Activated CD8-positive, alpha-beta memory T cell treated with anti-CD3 and anti-CD28 coated beads for 48 hours (primary cell): Measurements from ENCODE around the gene ARID1B.

Experiments used
- DNase-seq, 3 experiments: peaks; one replicate each; pipeline ENCODE4 v3.0.0-alpha.2; 2020; ENCODE audit warnings: low read depth in 2 of 3, low spot score in 2 of 3

ARID1B gene

DNA sequence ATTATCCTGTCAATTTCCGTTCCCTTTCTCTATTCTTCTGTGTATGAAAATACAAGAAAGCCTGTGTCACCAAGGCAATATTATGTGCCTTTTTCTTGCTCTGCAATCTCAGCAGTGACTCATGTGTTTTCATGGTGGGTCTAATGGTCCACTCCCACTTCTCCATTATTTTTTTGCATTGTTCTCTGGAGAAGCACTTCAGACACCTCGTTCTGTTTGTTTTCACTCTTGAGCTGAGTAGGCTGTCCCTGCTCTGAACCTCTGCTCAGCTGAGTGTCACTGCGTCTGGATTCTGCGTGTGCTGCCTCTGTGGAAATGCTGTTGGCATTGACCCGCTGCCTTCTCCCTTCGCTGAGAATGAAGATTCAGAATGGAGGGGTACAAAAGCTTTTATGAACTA is 315.6 kb downstream of the ARID1B start:
- no peak for DNase-seq

DNA sequence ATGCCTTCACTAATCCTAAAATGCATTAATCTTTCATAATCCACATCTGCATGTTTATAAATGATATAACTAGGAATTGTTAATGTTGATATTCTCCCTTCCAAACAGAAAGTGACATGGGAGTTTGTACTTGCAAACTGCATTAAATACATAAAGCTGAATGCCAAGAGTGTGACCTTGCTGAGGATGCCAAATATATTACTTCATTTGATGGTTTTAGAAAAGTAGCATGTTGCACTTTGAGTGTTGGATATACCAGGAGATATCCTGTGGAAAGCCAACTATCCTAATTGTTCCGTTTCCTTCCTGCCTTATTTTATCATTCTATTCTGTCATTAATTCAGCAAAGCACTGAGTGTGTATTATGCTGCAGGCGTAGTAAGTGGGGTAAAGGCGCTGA is 316.4 kb downstream of the ARID1B start:
- DNase-seq = no peak

DNA sequence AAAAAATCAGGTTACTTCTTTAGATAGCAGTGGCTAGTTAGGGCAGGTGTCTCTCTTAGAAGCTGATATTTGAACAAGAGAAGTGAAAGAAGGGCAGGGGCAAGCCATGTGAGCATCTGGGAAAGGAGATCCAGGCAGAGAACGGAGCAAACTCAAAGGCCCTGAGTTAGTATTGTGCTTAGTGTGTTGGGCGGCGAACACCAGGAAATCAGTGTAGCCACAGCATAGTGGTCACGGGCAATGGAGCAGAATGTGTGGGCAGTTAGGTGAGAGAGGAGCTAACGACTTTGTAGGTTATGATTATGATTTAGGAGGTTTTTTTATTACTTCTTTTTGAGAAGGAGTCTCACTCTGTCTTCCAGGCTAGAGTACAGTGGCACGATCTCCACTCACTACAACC is 316.9 kb downstream of the ARID1B start:
- no peak for DNase-seq

DNA sequence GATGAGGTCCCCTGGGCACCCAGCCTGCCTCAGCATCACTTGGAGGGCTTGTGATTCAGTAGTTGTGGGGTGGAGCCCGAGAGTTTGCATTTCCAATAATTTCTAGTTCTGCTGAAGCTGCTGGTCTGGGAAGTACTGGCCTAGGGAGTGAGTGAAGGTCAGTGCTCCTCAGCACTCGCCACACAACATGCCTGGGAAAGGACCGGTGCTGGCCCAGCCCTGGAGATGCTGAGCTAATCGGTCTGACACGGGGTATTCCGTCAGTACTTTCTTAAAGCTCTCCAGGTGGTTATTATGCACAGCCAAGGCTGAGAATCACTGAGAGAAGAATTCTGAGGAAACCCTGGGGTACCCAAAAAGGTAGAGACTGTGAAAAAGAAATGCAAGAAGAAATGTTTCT is 317.9 kb downstream of the ARID1B start:
- DNase-seq = no peak

DNA sequence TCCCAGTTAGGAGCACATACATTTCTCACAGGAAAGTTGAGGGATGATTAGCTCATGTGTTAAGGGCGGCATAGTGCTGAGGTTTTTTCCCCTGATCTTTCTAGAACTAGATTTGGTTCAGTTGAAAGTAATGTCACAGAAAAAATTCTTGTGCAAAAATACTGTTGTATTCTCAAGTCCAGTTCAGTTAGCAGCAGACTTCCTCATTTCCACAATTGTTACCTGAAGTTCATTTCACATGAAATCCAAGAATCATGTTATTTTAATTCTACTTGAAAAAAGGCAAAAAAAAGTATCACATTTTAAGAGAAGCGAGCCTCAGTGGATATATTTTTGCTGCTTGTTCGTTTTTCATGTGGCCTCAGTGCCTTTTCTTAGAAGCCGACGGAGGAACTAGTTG is 318.4 kb downstream of the ARID1B start:
- DNase-seq = no peak

DNA sequence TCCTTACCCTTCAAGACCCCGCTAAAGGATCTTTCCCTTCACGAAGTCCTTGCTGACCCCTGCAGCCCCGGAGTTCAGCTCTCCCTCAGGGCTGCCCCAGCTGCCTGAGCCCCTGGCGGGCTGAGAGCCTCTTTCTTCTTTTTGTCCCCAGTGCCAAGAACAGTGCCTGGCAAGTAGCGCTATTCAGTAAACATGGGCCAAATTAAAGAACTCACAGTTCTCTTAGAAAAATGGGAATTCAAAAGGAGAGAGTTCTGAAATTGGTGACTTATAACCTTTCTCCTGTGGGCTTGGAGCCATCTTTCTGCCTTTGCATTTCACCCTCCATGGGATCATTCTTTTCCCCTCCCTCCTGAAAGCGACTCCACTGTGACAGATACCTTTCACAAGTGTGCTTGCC is 318.9 kb downstream of the ARID1B start:
- DNase-seq = no peak

DNA sequence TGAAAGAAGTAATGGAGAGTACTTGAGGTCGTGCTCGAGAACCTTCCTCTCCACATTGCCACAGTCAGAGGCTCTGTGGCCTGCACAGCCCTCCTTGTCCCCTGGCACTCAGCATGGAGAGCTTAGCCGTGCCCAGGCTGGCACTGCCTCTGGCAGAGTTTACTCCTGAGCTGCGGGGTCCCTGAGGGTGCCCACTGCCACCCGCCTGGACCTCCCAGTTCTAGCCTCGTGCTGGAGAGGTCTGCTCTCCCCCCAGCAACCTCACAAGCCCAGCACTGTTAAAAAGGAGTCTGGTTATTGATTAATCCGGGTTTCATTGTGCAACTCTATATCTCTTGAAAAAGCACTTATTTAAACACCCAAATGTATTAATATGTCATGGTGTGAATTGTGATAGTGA is 319.3 kb downstream of the ARID1B start:
- no peak for DNase-seq

DNA sequence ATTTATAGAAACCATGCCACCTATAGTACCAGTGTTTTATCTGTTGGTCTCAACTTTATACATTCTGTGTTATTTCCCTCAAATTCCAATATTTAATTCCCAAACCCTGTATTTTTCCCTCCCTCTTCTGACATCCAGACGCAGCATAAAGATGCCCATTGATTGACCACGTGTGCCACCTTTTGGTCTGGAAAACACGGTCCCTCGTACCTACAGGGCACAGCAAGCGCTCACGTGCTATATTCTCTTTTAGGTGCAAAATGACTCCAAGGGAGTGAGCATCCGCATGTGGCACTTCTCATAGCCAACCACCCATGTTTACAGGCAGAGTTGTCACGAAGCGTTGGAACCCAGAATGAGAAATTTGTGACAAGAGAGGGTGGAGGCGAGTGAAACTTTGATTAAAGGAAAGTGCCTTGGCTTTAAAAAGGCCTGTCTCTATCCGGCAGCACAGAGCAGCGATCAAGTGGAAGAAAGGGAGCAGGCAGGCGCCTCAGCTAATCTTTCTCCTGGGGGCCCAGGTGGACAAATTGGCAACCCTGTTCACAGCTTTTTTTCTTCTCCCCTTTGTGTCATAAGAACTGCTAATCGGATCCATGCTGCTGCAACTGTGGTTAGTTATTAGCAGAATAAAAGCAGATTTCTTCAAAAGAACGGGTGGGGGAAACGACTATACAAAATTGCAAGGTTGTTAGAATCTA is 320.2 kb downstream of the ARID1B start:
- DNase-seq = no peak

DNA sequence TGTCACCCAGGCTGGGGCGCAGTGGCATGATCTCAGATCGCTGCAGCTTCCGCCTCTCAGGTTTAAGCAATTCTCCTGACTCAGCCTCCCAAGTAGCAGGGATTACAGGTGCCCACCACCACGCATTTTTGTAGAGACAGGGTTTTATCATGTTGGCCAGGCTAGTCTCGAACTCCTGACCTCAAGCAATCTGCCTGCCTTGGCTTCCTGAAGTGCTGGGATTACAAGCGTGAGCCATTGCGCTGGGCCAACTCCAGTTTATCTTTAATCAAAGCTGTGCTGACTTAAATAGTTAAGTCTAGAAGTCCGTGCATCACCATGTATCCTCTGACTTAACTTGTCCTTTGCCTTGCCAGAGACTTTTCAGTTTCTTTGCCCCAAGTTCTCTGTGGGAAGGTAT is 321.8 kb downstream of the ARID1B start:
- no peak for DNase-seq

DNA sequence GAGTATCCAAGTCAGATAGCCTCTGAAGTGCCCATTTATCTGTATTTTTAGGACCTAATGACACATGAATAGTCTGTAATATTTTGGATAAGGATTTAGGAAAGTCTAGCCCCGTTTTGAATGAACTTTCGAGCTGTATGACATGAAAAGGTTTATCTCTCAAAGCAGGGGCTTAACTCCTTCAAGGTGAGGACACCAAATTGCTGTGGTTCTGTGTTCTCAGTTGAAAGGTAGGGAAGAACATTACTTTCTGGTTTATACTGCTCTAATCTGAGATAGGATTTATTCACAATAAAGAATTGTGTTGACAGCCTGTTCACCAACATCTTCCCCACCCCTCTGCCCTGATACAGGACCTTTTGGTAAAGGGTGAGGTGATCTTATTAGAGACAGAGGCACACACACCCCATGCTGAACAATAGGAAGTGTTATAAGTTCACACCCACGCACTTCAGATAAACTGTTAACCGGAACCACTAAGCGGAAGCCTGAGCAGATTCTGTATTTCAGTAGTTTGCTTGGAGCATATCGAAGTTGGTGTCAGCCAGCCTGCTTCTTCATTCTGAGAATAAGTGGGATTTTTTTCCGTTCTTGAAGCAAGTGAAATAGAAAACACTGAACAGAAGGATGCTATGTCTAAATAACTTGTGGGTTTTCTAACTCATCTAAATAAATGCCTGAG is 322.9 kb downstream of the ARID1B start:
- DNase-seq = peak in 1 of 3 experiments; percentile 4

DNA sequence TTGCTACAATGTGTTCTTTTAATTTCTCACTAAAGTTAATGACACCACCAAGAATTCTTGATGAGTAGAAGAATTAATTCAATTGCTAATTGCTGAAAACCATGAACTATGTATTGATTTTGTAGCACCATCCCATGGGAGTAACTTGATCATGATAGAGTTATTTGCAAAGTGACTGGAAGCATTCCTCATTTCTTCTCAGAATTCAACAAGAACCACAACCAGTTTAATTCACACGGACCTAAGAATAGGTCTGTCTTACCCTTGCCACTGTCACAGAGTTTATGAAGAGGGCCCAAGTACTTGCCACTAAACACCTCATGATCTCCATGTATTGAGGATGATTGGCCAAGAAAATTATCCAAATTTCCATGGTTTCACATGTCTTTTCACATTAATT is 324.0 kb downstream of the ARID1B start:
- no peak for DNase-seq

DNA sequence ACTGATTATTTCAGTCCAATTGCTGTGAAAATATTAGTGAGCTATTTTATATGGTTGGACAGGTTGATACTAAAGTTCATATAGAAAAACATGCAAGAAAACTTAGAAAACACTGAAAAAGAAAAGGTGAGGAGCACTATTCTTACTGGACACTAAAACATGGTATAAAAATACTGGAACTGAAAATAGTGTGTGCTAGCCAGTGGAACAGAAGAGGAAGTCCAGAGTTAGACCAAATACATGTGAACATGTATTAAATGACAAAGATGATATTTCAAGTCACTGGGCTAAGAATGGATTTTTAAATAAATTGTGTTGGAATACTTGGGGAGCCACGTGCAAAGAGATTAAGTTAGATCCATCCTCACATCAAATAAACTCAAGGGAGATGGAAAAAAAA is 327.6 kb downstream of the ARID1B start:
- DNase-seq = no peak

DNA sequence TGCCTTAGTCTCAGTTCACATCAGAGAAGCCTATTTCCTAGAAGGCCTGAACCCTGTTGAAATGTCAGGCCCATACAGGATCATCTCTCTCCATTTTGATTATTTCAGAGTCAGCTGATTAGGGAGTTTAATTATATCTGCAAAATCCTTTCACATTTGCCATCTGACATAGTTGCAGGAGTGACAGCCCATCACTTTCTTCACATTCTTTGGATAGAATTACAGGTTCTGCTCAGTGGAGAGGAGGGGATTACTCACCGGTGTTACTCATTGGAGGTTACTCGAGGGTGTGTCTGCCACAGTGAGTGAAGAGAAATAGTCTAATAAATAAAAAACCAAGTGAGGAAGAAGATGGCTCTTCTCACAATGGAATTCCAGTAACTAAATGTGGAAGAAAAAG is 329.3 kb downstream of the ARID1B start:
- no peak for DNase-seq

DNA sequence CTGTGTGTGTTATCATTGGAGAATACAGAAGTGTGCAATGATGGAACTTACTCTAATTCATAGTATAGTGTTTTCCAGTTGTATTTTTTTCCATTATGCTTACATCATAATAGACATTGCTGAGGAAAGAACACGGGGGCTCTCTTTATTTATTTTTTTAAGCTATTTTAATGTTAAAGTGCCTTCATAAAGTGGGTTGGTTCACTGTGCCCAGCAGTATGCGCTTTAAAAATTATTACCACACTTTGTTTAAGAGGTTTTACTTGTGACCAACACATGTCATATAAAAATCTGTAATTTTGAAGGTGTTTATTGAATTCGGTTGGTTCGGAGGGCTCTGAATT is 330.4 kb downstream of the ARID1B start:
- DNase-seq = no peak

DNA sequence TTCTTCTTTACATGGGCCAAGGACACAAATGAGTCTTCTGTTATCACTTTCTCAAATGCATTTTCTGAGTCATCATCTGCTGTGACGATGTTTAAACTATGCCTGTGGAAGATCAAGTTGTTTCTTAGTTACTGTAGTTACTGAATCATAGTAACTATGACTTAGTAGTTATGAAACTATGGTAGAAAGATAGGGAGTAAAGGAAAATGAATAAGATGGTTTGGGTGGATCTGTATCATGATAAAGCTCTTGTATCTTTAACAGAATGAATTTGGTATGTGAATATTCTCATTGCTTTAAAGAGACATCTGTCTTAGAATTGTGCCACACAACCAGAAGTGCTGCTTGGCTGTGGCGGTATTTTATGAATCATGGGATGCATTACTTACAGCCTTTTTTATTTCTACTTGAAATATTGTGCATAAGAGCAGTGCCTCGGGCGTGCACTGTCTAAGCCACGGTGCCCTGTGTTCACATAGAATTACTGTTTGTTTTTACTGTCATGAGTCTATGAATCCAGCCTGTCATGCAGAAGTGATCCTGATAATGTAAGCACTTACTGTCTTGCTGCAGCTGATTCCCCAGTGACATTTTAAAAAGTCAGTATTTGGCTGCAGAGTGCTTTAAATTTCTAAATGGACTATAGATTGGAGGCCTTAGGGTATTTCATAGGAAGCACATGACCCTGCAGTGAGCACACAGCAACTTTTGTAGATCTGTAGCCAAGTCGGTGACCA is 330.9 kb downstream of the ARID1B start:
- DNase-seq = no peak

DNA sequence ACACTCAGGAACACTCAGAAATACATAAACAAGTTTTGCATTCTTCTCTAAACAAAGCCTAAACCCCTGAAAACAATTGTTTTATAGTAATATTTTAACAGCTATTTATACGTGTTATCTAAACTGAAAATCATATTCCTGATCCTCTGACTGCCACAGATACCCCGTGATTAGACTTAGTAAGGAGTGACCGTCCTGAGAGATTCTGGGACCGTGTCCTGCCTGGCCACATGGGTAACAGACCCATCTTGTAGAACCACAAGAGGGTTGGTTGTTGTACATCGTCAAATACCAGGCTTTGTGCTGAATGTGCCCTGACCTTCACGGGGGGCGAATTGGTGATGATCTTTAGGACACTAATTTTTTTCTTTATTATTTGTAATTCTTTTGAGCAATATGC is 331.7 kb downstream of the ARID1B start:
- DNase-seq = no peak

DNA sequence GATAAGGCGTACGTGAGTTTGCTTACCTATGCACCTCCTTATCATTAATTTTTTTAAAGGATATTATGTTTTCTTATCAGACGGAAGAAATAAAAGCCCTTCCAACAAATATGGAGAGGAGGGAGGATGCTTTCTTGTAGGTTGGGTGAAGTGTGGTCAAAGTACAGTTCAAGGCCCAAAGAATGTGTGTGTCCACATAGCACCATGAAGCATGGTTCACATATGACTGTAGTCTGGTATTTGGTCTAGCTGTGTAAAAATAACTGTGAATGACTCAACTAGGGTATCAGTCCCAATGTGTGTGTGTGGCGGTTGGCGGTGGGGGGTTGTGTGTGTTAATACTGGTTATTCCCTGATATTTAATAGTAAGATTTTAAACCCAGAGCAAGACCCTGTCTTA is 333.4 kb downstream of the ARID1B start:
- no peak for DNase-seq

DNA sequence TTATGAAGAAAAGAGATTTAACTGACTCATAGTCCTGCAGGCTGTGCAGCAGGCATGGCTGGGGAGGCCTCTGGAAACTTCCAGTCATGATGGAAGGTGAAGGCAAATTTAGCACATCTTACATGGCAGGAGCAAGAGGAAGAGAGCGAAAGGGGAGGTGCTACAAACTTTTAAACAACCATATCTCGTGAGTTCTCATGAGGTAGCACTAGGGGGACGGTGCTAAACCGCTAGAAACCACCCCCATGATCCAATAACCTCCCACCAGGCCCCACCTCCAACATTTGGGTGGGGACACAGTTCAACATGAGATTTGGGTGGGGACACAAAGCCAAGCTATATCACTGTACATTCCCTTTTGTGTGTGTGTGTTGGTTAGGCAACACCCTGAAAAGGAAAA is 336.2 kb downstream of the ARID1B start:
- DNase-seq = no peak

DNA sequence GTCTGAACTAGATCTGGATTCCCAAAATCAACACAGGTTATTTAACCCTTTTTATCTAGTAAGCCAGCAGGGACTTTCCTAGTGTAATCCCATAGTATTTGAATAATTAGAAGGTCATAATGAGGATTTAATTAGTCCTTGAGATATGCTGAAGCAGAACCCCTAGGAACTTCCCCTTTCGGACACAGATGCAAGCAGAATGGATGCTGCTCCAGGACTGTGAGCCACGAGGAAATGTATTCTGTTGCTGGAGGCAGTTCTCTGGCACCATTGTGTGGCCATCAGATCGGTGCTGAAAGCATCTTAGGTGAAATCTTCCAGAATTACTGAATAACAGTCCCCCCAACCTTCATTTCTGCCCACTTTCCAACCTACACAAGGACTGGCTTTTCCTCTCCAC is 339.2 kb downstream of the ARID1B start:
- no peak for DNase-seq

DNA sequence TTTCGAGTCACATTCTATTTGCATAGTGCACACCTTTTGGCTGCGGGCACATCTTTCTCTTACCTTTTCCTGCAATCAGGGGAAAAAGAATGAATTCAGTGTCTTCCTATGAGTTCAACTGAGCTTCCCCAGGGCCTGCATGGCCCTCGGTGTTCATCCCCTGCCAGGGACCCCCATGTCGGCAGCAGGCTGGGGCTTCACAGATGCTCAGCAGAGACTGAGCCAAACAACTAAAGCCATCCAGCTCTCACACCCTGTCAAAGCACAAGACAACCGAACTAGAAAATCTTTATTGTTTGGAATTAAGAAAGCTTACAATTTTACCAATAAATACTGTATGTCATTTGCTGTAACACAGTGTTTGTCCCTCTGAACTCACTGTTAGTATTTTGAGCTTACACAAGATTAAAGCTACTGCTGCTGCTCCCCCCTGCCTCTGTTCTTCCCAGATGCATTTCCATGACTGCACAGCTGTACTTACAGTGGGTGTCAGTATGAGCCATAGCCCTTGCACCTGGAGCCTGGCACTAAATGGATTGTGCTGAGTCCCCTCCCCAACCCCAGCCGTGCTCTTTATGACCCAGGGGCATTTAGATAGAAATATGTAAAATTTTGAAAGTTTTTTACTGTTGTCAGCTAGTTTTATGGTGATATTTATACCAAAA is 340.4 kb downstream of the ARID1B start:
- DNase-seq = no peak

DNA sequence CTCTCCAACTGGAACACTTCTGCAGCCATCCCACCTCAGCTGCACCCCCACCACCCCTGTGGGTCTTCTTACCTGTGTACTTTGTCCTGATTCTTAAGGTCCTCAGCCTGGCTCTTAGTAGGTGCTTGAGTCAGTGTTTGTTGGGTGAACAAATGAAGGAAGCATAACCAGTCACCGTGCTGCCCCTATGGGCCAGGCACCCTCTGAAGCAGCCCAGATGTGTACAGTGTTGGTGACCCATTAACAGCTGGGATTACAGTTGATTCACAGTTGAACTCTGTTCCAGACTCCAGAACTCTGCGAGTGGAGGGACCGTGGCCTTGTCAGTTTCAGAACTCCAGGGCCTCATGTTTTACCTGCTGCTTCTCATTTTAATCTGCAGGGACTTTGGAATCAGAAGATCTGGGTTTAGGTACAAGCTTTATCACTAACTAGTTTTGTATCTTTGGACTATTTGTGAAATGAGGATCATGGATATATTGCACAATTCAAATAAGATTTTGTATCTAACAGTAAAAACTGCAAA is 342.4 kb downstream of the ARID1B start:
- DNase-seq = no peak
